H1 (cell line): Measurements from ENCODE around the gene ITGB1BP1.

Source experiments
- BRCA1 ChIP-seq: IDR thresholded peaks from 2 replicates; pipeline ENCODE4 v1.6.1; 2012; ENCODE audit warnings: low read depth, low read length, improper control_type of control experiment
- CEBPB ChIP-seq: IDR thresholded peaks from 2 replicates; pipeline ENCODE4 v1.6.1; 2012; ENCODE audit warnings: low read depth, low read length
- CTCF ChIP-seq, 3 experiments: IDR thresholded peaks; 1 replicate in 2 of 3; 2 replicates in 1 of 3; pipeline versions ENCODE4 v1.5.1 to v1.6.1; 2011; ENCODE audit warnings: low read length in 3 of 3, mild to moderate bottlenecking in 3 of 3, inconsistent platforms in 2 of 3, low read depth in 1 of 3, moderate library complexity in 1 of 3; ENCODE audit not compliant: insufficient read depth in 1 of 3; ENCODE audit errors: control extremely low read depth in 1 of 3
- EP300 ChIP-seq, 2 experiments: IDR thresholded peaks; 1 replicate in 1 of 2; 2 replicates in 1 of 2; pipeline ENCODE4 v1.6.1; 2011 to 2012; ENCODE audit warnings: low read depth in 2 of 2, low read length in 2 of 2, mild to moderate bottlenecking in 2 of 2, borderline replicate concordance in 1 of 2, inconsistent platforms in 1 of 2, moderate library complexity in 1 of 2
- POLR2AphosphoS5 ChIP-seq: IDR thresholded peaks from 2 replicates; pipeline ENCODE4 v1.6.1; 2011; ENCODE audit warnings: low read depth, low read length
- RAD21 ChIP-seq, 2 experiments: IDR thresholded peaks in 1 of 2; conservative IDR thresholded peaks in 1 of 2; 2 replicates each; pipeline ENCODE4 v1.6.1; 2011; ENCODE audit warnings: low read depth in 2 of 2, low read length in 2 of 2, improper control_type of control experiment in 1 of 2, inconsistent platforms in 1 of 2, mild to moderate bottlenecking in 1 of 2, moderate library complexity in 1 of 2
- TAF1 ChIP-seq: IDR thresholded peaks from 2 replicates; pipeline ENCODE4 v1.6.1; 2011; ENCODE audit warnings: mild to moderate bottlenecking, low read depth, low read length

DNA sequence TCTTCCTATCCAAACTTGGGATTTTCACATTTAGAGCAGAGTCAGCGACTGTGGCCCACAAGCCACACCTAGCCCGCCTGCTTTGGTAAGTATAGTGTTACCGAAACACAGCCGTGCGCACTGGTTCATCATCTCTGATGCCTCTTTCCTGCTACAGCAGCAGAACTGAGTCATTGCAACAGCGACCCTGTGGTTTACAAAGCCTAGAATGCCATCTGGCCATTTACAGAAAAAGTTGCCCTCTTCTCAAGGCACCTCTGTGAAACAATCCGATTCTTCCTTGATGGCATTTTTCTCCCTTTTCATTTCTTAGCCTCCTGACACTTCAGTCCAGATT is 40.3 kb upstream of the ITGB1BP1 start:
- TF ChIP-seq POLR2AphosphoS5 (no peak), CEBPB (no peak), EP300 (IDR thresholded peaks at IDR 0.05; ENCODE audit: borderline replicate concordance in 1 of 2, low read depth in 2 of 2, low read length in 2 of 2) (no peak), TAF1 (no peak), CTCF (IDR thresholded peaks at IDR 0.05; ENCODE audit: control extremely low read depth in 1 of 3, insufficient read depth in 1 of 3, low read depth in 1 of 3, low read length in 3 of 3) (no peak), BRCA1 (no peak), RAD21 (IDR thresholded peaks at IDR 0.05 in 1 of 2, conservative IDR thresholded peaks at IDR 0.05 in 1 of 2; ENCODE audit: low read depth in 2 of 2, low read length in 2 of 2) (no peak)
